ENCODE results near the gene C13orf46.
"Not testable (repeated sequence)": the region's sequence is repeated elsewhere in the genome, so short reads cannot be mapped to it uniquely, and the experiment has no call there.

C13orf46 gene

GRCh38 chr13:113991676-113992179, 17.9 kb upstream of the C13orf46 start:
- no peak for DNase-seq

DNA sequence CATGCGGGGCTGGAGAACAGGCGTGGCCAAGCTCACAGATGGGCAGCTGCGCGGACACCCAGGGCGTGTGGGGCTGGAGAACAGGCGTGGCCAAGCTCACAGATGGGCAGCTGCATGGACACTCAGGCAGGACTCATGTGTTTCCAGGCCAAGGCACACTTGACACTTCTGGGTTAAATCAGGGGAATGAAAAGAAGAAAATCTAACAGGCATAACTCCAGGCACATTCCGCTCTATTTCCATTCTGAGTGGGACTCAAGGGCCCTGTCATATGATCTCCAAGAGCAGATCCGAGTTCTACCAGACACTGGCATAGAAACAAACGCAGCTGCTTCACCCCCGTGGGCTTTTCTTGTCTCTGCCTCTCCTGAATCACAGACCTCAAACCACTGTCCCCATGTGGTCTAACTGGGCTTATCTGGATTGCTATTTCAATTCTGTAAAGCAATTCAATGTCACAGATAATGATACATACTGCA, 17.4 kb upstream of the C13orf46 start:
- DNase-seq, result no peak

- DNase-seq, result no peak
Measured at GRCh38 chr13:113990321-113990837, 16.5 kb upstream of the C13orf46 start.

DNA sequence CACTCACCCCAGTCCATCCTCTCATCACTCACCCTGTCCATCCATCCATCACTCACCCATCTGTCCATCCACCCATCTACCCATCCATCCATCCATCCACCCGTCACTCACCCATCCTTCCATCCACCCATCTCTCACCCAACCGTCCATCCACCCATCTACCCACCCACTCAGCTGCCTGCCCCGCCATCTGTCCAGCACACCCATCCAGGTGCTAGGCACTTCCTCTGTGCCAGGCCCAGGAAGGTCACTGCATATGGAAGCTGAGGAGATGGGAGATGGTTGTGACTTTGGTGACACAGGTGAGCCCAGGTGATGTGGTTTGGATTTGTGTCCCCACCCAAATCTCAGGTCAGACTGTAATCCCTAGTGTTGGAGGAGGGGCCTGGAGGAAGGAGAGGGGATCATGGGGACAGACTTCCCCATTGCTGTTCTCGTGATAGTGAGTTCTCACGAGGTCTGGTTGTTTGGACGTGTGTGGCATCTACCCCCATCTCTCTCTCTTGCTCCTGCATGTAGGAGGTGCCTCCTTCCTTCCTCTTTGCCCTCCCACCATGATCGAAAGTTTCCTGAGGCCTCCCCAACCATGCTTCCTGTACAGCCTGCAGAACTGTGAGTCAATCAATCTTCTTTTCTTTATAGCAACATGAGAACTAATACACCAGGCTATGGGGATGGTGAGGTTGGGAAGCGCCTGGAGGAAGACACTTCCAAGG, 15.9 kb upstream of the C13orf46 start:
- no peak for DNase-seq

DNA sequence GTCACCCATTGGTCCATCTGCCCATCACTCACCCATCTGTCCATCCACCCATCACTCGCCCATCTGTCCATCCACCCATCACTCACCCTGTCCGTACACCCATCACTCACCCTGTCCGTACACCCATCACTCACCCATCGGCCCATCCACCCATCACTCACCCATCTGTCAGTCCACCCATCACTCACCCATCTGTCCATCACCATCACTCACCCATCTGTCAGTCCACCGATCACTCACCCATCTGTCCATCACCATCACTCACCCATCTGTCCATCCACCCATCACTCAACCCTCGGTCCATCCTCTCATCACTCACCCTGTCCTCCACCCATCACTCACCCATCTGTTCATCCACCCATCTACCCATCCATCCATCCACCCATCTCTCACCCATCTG, 15.0 kb upstream of the C13orf46 start:
- not testable (repeated sequence) for DNase-seq

- no peak for DNase-seq
Measured at GRCh38 chr13:113982296-113982661, 8.4 kb upstream of the C13orf46 start.

DNA sequence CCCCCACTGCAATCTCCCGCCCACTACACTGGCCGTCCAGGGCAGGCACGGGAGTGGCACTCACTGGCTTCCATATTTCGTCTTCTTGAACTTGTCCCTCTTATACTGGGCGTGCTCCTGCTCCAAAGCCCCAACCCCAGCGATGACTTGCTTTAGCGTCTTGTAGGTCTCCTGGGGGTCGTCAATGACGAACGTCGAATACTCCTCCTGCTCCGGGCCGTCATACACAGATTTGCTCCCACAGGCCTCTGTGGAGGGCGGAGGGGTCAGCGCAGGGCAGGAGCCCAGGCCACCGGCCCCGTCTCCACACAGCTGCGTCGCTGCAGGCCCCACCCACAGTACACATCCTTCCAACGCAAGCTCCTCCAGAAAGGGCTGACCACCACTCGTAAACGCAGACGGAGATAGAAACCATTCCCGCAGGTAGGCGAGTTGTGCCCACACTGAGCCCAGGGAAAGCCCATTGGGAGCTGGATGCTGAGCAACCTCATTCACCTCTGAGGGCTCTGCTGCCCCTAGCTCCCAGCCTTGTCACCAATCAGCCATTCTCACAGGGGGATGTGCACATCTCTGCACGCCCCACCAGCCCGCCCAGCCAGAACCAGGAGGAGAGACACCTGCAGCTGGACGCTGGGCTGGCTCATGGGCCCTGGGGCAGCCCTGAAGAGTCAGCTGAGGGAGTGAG, 7.9 kb upstream of the C13orf46 start:
- DNase-seq, result no peak

- no peak for DNase-seq
Measured at GRCh38 chr13:113981194-113981605, 7.3 kb upstream of the C13orf46 start.

- no peak for DNase-seq
Measured at GRCh38 chr13:113980489-113981064, 6.7 kb upstream of the C13orf46 start.

- no peak for DNase-seq
Measured at GRCh38 chr13:113979791-113980471, 6.1 kb upstream of the C13orf46 start.

- no peak for DNase-seq
Measured at GRCh38 chr13:113978741-113979481, 5.0 kb upstream of the C13orf46 start.

- DNase-seq, result no peak
Measured at GRCh38 chr13:113977976-113978375, 4.1 kb upstream of the C13orf46 start.

GRCh38 chr13:113976711-113977684, 3.1 kb upstream of the C13orf46 start:
- peak; percentile 80 for DNase-seq

GRCh38 chr13:113975416-113975815, 1.5 kb upstream of the C13orf46 start:
- DNase-seq, result no peak

DNA sequence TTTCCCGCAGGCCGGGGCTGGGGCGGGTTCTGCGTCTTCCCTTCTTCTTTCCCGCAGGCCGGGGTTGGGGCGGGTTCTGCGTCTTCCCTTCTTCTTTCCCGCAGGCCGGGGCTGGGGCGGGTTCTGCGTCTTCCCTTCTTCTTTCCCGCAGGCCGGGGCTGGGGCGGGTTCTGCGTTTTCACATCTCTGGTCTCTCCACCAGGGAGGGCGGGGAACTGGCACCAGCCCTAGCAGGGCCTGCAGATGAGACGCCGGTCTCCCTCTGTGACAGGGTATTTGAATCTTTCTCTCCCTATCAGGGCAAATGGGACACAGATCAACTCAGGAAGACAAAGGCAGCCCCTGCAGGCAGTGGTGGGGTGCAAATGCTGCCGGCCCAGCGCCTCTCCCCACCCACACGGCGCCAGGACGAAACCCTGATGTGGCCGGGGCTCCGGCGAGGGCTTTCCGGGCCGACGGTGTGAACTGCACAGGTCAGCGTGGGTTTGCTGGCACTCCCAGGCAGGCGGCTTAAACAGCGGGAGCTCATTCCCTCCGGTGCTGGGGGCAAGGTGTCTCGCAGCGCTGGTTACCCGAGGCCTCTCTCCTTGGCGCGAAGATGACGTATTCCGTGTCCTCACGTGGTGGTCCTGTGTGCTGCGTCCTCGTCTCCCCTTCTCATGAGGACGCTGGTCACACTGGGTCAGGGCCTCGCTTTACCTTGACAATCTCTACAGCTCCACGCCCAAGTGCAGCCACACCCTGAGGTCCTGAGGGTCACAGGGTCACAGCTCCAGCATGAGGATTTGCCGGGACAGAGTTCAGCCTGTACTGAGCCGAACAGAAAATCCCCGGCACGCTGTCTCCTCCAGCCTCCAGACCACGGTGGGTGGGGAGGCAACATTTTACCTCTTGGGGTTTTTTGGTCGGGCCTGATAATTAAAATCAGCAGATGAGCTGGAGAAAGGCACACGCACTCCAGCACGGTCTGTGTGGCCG, 717 bp upstream of the C13orf46 start:
- no peak for DNase-seq

DNA sequence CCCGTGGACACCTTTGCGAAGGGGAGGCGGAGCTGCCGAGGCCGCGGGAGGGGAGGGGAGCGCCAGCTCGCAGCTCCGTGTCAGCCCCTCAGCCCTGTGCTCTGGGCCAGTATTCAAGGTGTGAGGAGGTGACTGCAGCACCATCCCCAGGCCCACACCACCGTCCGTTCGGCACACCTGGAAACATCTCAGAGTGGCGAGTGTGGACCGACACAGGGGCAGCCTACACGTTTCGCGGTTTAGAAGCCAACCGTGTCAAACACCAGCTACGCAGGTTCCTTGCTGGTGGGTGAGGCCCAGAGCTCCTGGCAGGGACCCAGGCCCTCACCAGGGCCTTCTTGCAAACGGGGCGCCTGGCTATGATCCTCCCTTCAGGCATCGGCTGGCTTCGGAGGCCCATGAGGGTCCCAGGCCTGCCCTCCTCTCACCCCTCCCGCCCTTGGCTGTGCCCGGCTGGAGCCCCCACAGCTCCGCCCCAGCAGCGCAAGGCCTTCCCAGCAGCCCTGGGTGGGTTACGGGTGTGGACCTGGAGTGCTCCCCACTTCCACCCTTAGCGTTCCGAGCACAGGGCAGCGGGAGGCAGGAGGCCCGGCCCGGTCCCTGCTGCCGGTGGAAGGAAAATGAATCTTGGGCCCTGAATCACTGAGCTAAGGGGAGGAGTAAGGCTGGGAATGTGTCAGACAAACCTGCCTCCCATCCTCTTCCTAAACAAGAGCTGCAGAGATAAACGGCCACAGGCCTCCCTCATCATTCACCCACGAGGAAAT, 1.2 kb downstream of the C13orf46 start:
- DNase-seq, result no peak

DNA sequence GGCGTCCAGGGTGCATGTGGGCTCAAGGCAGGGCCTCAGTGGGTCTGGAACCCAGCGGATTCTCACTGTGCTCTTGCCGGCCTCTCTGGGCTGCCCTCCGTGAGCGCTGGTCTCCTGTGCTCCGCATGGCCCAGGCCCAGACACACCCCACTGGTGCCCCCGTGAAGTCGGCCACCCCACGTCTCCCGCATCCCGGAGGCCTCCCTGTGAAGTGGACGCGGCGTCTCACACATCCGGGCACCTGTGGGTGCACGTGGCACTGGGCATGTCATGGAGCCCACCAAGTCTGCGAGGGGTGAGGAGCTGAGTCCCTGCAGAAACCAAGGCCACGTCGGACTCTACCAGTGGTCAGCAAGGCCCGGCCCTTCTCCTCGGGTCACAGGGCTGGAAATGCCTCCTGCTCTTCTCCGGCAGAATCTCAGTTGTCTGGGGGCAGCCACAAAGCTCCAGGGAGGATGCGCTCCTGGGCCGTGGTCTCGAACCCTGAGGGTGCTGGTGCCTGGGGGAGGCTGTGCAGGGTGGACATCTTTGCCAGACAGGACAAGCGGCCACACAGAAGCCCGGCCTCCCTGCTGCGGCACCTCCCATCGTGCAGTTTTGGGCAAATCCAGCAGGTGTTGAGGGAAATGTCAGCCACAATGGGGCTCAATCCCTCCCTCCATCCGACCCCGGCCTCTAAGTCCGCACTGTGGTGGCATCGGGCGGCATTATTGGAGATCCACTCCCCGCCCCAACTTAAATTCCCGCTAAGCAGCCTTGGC, 2.2 kb downstream of the C13orf46 start:
- no peak for DNase-seq

DNA sequence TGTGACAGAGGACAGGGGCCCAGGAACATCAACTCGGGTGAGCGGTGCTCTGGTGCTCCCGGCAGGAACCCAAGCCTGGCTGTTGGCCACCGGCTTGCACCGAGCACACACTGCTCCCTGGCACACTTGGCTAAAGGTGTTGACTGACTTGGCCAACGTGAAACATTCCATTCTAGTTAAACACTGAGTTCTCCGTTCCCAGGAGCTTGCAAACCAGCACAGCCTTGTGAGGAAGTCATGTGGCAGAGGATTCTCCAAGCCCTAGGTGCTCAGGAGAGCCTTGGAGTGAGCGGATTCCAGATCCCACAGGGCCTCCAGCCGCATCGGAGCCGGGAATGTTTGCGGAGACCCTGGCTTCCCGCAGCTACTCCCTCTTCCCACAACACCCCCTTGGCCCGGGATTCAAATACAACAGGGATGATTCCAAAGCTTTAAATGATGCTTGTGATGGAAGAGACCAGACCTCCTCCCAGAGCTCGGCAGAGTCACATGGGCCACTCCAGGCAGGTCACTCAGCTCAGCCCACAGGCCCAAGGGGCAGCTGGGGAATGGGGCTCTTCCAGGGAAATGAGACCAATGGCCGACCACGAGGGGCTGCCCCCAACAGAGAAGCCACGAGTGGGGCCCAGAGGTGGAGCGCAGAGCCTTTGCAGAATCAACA, 2.9 kb downstream of the C13orf46 start:
- DNase-seq, result peak; percentile 28

Measured in fibroblast of skin of right quadriceps (primary cell).